Ovary (tissue), 3 donors: ENCODE measurements around the gene ZC3H7B.

Experiments used
- EP300 ChIP-seq: sonication (generic); formaldehyde crosslinking; IDR thresholded peaks from one replicate; pipeline ENCODE4 v1.6.1; 2017; ENCODE audit warnings: antibody characterized with exemption
- POLR2A ChIP-seq: fragments of 450-650 bp; IDR thresholded peaks from one replicate; pipeline ENCODE4 v1.6.1; 2017; ENCODE audit warnings: antibody characterized with exemption, mild to moderate bottlenecking, moderate library complexity
- TF ChIP-seq, protein P1 (sequence below), 3 donors: fragments of 450-650 bp in 2 of 3; fragments of 200-600 bp in 1 of 3; IDR thresholded peaks; one replicate each; pipeline versions ENCODE4 v1.5.1 to v1.8.0; 2016 to 2022; ENCODE audit warnings: antibody characterized with exemption in 3 of 3, mild to moderate bottlenecking in 1 of 3
- donor health status: DM: no; HTN: no; CAD: no.

DNA sequence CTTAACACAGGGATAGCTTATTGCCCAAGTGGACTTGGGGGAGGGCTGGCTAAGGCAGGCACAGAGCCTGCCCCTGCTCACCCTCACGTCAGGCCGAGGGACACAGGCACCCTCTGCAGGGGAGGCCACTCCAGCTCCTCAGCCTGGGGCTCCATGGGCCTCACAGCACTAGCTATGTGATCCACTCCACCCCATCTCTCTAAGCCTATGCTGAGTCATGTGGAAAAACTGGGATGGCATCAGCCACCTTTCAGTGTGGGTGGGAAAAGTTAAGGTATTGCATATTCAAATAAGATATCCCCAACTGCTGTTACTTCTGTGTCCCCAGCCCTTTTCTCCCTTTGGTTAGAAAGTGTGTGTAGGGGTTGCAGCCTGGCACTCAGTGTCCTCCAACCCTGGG lies 37.6 kb upstream of the ZC3H7B start:
- TF ChIP-seq, protein P1, sequence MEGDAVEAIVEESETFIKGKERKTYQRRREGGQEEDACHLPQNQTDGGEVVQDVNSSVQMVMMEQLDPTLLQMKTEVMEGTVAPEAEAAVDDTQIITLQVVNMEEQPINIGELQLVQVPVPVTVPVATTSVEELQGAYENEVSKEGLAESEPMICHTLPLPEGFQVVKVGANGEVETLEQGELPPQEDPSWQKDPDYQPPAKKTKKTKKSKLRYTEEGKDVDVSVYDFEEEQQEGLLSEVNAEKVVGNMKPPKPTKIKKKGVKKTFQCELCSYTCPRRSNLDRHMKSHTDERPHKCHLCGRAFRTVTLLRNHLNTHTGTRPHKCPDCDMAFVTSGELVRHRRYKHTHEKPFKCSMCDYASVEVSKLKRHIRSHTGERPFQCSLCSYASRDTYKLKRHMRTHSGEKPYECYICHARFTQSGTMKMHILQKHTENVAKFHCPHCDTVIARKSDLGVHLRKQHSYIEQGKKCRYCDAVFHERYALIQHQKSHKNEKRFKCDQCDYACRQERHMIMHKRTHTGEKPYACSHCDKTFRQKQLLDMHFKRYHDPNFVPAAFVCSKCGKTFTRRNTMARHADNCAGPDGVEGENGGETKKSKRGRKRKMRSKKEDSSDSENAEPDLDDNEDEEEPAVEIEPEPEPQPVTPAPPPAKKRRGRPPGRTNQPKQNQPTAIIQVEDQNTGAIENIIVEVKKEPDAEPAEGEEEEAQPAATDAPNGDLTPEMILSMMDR (IDR thresholded peaks at IDR 0.05): no peak
- TF ChIP-seq POLR2A (no peak), EP300 (no peak)
